GM12878 (cell line): ENCODE data around the gene SCLY.

Source experiments
- HDGF ChIP-seq: fragments of 450-650 bp; IDR thresholded peaks from 2 replicates; pipeline ENCODE4 v1.6.1; 2016; ENCODE audit warnings: antibody characterized with exemption
- ZZZ3 ChIP-seq: IDR thresholded peaks from 2 replicates; pipeline ENCODE4 v1.6.1; 2011; ENCODE audit warnings: low read depth; ENCODE audit not compliant: control insufficient read depth, insufficient read length

- TF ChIP-seq ZZZ3 = no peak
- no peak for TF ChIP-seq HDGF
Observed at GRCh38 chr2:238148981-238149380, 88.2 kb downstream of the SCLY start.
